Esophagus muscularis mucosa (tissue), 2 donors: Measurements from ENCODE around the gene SH3RF3.

Source experiments
- POLR2A ChIP-seq: fragments of 450-650 bp; IDR thresholded peaks from one replicate; pipeline ENCODE4 v1.6.1; 2017; ENCODE audit warnings: antibody characterized with exemption, moderate library complexity, mild to moderate bottlenecking, low read depth
- POLR2AphosphoS5 ChIP-seq, 2 donors: sonication (generic); formaldehyde crosslinking; IDR thresholded peaks; one replicate each; pipeline ENCODE4 v1.6.1; 2017; ENCODE audit warnings: antibody characterized with exemption in 2 of 2

GRCh38 chr2:109183871-109184270, 54.9 kb downstream of the SH3RF3 start:
- no peak for TF ChIP-seq POLR2A
- no peak for TF ChIP-seq POLR2AphosphoS5 (IDR thresholded peaks at IDR 0.05)
